Prostate gland (tissue), 2 donors: Measurements from ENCODE around the gene MDGA2.

ENCODE experiments used
- CTCF ChIP-seq, 4 experiments: fragments of 200-600 bp in 2 of 4; fragments of 450-650 bp in 2 of 4; sonication (generic) in 2 of 4; IDR thresholded peaks; 1 replicate in 3 of 4; 2 replicates in 1 of 4; pipeline ENCODE4 v1.5.1; 2016 to 2019; ENCODE audit warnings: antibody characterized with exemption in 4 of 4, mild to moderate bottlenecking in 2 of 4, moderate library complexity in 2 of 4
- POLR2A ChIP-seq: fragments of 450-650 bp; IDR thresholded peaks from one replicate; pipeline ENCODE4 v1.6.1; 2016; ENCODE audit warnings: antibody characterized with exemption, mild to moderate bottlenecking
- POLR2AphosphoS5 ChIP-seq: sonication (generic); formaldehyde crosslinking; IDR thresholded peaks from one replicate; pipeline ENCODE4 v1.6.1; 2017; ENCODE audit warnings: antibody characterized with exemption

GRCh38 chr14:47524524-47524923 is 150.9 kb downstream of the MDGA2 start:
- TF ChIP-seq CTCF (IDR thresholded peaks at IDR 0.05) = no peak
- no peak for TF ChIP-seq POLR2AphosphoS5
- TF ChIP-seq POLR2A = no peak
